GM13976 (cell line): ENCODE results near the gene PLCH1.

ENCODE experiments used
- DNase-seq: peaks from one replicate; pipeline ENCODE4 v3.0.0; 2012; ENCODE audit warnings: low spot score
- in situ Hi-C: fragments of 300-500 bp; cut with MboI; formaldehyde crosslinking; loops from one replicate; pipeline ENCODE4 v1.12.0; 2022; ENCODE audit warnings: low sequenced_read_pairs, mixed read lengths, inconsistent platforms; ENCODE audit not compliant: unreplicated experiment
- TF ChIP-seq, protein P1 (sequence below): IDR thresholded peaks from 2 replicates; pipeline ENCODE4 v1.5.1; 2012; ENCODE audit warnings: borderline replicate concordance, mild to moderate bottlenecking; ENCODE audit not compliant: insufficient read depth; ENCODE audit errors: extremely low read depth, missing control alignments, control extremely low read depth

PLCH1 gene

DNA sequence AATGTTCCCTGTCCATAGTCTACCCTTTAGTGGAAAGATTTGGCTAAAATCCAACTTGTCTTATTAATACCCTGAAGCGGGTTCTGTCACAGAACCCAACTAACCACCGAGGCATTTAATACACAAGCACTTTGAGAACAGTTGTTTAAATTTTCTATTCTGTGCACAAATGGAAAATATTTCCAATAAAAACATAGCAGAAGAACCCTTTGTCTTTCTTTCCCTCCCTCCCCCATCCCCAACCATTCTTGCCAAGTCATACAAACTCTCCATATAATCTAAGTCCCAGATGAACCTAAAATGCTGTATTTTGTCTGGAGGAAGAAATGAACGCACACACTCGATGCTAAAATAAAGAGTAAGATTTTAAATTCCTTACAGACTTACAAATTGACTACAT, 324.5 kb downstream of the PLCH1 start:
- DNase-seq, result no peak
- in situ Hi-C loops, result no loop called here
- TF ChIP-seq, protein P1, sequence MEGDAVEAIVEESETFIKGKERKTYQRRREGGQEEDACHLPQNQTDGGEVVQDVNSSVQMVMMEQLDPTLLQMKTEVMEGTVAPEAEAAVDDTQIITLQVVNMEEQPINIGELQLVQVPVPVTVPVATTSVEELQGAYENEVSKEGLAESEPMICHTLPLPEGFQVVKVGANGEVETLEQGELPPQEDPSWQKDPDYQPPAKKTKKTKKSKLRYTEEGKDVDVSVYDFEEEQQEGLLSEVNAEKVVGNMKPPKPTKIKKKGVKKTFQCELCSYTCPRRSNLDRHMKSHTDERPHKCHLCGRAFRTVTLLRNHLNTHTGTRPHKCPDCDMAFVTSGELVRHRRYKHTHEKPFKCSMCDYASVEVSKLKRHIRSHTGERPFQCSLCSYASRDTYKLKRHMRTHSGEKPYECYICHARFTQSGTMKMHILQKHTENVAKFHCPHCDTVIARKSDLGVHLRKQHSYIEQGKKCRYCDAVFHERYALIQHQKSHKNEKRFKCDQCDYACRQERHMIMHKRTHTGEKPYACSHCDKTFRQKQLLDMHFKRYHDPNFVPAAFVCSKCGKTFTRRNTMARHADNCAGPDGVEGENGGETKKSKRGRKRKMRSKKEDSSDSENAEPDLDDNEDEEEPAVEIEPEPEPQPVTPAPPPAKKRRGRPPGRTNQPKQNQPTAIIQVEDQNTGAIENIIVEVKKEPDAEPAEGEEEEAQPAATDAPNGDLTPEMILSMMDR, result no peak

DNA sequence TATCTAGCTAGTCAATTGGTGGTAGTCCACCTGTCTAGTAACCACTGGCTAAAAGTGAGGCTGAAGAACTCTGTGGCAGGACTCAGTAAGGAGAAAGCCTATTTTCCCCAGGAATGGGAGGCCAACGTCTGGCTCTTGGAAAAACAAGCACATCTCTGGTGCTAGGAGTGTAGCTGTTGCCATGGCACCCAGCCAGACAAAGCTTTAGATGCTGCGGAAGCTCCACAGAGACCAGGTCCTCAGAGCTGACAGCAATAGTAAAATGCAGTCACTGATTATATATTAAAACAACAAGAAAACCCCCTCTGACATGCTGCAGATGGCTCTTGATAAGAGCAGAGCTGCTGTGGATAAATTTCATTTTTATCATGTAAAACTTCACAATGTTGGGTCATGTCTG, 326.5 kb downstream of the PLCH1 start:
- DNase-seq, result no peak

DNA sequence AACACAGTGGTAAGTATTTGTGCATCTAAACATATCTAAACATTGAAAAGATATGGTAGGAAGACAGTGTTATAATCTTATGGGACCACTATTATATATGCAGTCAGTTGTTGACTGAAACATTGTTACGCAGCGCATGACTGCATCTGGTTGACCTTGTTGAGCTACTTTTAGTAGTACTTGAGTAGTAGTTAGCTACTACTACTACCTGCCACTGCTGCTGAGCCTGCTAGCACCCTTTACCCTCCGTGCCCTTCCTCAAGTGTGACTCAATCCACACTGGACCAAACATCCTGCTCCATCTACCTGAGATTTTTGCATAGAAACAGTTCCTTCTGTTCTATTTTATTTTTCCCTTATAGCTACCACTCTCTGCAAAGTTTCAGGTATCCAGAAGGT, 327.8 kb downstream of the PLCH1 start:
- DNase-seq, result no peak
- in situ Hi-C loops, result no loop called here
- TF ChIP-seq, protein P1, result no peak

More for the DNA sequence above, 326.5 kb downstream of the PLCH1 start:
- in situ Hi-C loops, result no loop called here
- TF ChIP-seq, protein P1, result no peak

DNA sequence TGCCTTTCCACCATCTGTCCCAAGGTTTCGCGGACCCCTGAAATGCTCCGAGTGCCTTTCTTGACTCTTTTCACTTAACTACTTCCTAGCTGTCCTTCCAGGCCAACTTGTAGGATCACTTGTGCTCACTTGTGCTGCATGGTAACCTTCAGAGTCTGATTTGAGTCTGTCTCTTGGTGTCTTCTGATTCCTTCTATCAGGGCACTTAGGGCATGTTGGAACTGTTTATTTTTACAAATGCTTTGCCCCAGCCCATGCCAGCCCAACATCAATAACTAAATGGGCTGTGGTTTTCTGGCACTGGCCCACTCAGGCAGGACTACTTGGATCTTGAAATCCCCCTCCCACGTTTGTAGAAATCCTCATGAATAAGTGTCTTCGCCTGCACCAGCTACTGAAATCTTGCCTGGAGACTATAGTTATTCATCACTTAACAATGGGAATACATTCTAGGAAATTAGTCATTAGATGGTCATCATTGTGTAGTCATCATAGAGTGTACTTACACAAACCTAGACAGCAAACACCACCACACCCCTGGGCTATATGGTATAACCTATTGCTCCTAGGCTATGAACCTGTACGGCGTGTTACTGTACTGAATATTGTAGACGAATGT, 328.3 kb downstream of the PLCH1 start:
- TF ChIP-seq, protein P1, result no peak
- no peak for DNase-seq
- in situ Hi-C loops, result no loop called here

DNA sequence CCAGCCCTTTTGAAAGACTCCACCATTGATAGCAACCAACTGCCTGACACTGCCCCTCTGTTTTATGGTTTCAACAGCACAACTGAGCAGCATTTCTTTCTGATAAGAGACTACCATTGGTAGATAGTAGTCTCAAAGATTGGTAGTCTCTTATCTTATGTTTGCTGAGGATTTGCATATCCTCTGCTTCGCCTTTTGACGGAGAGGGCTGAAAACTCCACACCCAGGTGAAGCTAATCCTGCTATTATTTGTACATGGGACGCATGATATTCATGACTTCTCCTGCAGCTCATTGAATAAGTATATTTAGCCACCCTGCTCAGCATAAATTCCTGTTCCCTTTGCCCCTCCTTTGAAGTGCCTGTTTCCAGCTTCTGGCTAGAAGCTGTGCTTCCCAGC, 332.0 kb downstream of the PLCH1 start:
- DNase-seq, result no peak
- TF ChIP-seq, protein P1, result no peak
- in situ Hi-C loops, result no loop called here

DNA sequence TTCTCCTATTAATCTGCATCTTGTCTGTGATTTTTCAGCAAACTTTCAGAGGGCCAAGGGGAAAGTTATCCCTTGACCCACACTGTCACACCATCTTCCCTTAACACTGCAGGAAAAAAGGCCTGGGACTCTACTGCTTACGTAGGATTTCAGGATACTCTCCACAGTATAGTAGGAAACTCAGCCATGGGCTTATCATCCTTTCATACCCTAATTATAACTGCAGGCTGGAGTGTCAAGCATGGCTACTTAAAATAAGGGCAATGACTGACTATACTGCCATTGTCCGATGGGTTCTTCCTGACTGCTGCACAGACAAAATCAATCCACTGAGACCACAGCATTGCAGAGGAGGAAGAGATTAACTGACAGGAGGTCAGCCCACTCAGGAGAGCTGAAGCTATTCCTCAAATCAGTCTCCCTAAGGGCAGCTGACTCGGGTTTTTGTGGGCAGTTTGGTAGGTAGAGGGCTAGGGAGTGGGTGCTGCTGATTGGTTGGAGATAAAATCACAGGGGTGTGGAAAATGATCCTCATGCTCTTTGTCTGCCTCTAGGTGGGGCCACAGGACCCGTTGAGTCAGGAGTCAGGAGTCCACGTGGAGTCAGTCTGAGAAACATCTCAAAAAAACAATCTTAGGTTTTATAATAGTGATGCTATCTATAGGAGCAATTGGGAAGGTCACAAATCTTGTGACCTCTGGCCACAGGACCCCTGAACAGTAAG, 333.2 kb downstream of the PLCH1 start:
- in situ Hi-C loops, result no loop called here
- DNase-seq, result no peak
- TF ChIP-seq, protein P1, result no peak
